NCI-H460 (cell line): ENCODE results near the gene JRKL. TPM values are rescaled to one million over a fixed set of nuclear protein-coding genes. Genes with fewer than 3 reads are reported as not detected.

Experiments used
- DNase-seq: peaks from one replicate; pipeline ENCODE4 v3.0.0-alpha.2; 2016; ENCODE audit warnings: low read depth; ENCODE audit errors: extremely low read depth
- polyA plus RNA-seq: library from polyadenylated mRNA; depleted of rRNA; stranded (reverse); fragments of >200 nt; gene quantifications from 2 replicates; pipeline ENCODE4 v1.2.3, GENCODE V29; 2014; cell fraction: nucleus; rRNA removed
- total RNA-seq: library from RNA; depleted of rRNA; stranded (reverse); fragments of >200 nt; shearing (Covaris generic); gene quantifications from 2 replicates; pipeline ENCODE4 v1.2.3, GENCODE V29; 2014; rRNA removed

JRKL gene
- total RNA-seq = 7.2 and 8.3 TPM in 2 replicates
- 8.9 and 11.8 TPM in 2 replicates for polyA plus RNA-seq

GRCh38 chr11:96389720-96390487 is at the start of gene JRKL, which contains the start of gene CCDC82:
Gene JRKL, plus strand, starts transcription at chr11:96390013. Its CDS starts 637 bp downstream, at chr11:96390650.
Gene CCDC82, minus strand, starts transcription at chr11:96389912. Its CDS starts 5,165 bp downstream, at chr11:96384747.
- peak; percentile 93 for DNase-seq

GRCh38 chr11:96340555-96340885 is 49.3 kb upstream of the JRKL start:
- DNase-seq = no peak

GRCh38 chr11:96341211-96342013 is 48.4 kb upstream of the JRKL start:
- DNase-seq = no peak

GRCh38 chr11:96342014-96342960 is 47.5 kb upstream of the JRKL start:
- DNase-seq = no peak

- peak; percentile 87 for DNase-seq
Observed at GRCh38 chr11:96342961-96343711, 46.7 kb upstream of the JRKL start, which contains the start of gene MAML2. Gene MAML2, minus strand, starts transcription at chr11:96343195. Its CDS starts 1,300 bp downstream, at chr11:96341895.

GRCh38 chr11:96356848-96357247 is 33.0 kb upstream of the JRKL start:
- DNase-seq = no peak

GRCh38 chr11:96357794-96358193 is 32.0 kb upstream of the JRKL start:
- no peak for DNase-seq

GRCh38 chr11:96358321-96358720 is 31.5 kb upstream of the JRKL start:
- no peak for DNase-seq

GRCh38 chr11:96361778-96362177 is 28.0 kb upstream of the JRKL start:
- no peak for DNase-seq

- DNase-seq = no peak
Observed at GRCh38 chr11:96365493-96365892, 24.3 kb upstream of the JRKL start.

- no peak for DNase-seq
Observed at GRCh38 chr11:96366024-96366423, 23.8 kb upstream of the JRKL start.

GRCh38 chr11:96367342-96367741 is 22.5 kb upstream of the JRKL start:
- no peak for DNase-seq

GRCh38 chr11:96373826-96374225 is 16.0 kb upstream of the JRKL start:
- no peak for DNase-seq

- no peak for DNase-seq
Observed at GRCh38 chr11:96376796-96377195, 13.0 kb upstream of the JRKL start.

GRCh38 chr11:96384156-96384555 is 5.7 kb upstream of the JRKL start:
- DNase-seq = no peak

GRCh38 chr11:96385187-96385586 is 4.6 kb upstream of the JRKL start:
- DNase-seq = no peak

GRCh38 chr11:96388891-96389719 is 708 bp upstream of the JRKL start:
- DNase-seq = no peak

GRCh38 chr11:96390488-96390792 is 627 bp downstream of the JRKL start:
- no peak for DNase-seq

GRCh38 chr11:96391698-96392307 is 2.0 kb downstream of the JRKL start:
- DNase-seq = no peak
